ENCODE data around the gene ACBD6.

ACBD6 gene

GRCh38 chr1:180501865-180502360 is 464 bp downstream of the ACBD6 start:
- peak overlapping the region; percentile 98 for H2AFZ ChIP-seq (ENCODE audit: low read length)
- peaks cover 47% of the 10 kb centered on the region for H3K4me1 ChIP-seq (ENCODE audit: insufficient read depth, low read length, poor library complexity, severe bottlenecking)
- no peaks in the 10 kb centered on the region for H3F3A ChIP-seq (ENCODE audit: low read depth)
- H3K27me3 ChIP-seq (ENCODE audit: insufficient read depth, low read length, poor library complexity, severe bottlenecking) = no peaks in the 10 kb centered on the region
- peaks cover 54% of the 10 kb centered on the region for H3K79me2 ChIP-seq (ENCODE audit: insufficient read depth, low read length)
- peaks cover 45% of the 10 kb centered on the region for H4K20me1 ChIP-seq (ENCODE audit: insufficient read depth, low read length, poor library complexity, severe bottlenecking)
- peak overlapping the region; percentile 91 for H3K4me3 ChIP-seq (ENCODE audit: low read length, poor library complexity, severe bottlenecking)
- H3K4me2 ChIP-seq (ENCODE audit: low read depth, low read length, poor library complexity, severe bottlenecking) = peak overlapping the region; percentile 99
- H3K9me3 ChIP-seq (ENCODE audit: insufficient read depth, low read depth, low read length) = no peaks in the 10 kb centered on the region
- peak overlapping the region; percentile 91 for H3K9ac ChIP-seq (ENCODE audit: low read depth, low read length, poor library complexity, severe bottlenecking)
- TF ChIP-seq CTCF (conservative IDR thresholded peaks at IDR 0.05; ENCODE audit: low read length) = no peak
- TF ChIP-seq EZH2phosphoT487 (IDR thresholded peaks at IDR 0.05; ENCODE audit: borderline replicate concordance) = no peak
- no peaks in the 10 kb centered on the region for H3K9me2 ChIP-seq (replicated peaks; ENCODE audit: low read depth, low read length)
- H3K36me3 ChIP-seq (ENCODE audit: insufficient read depth, low read length) = no peaks in the 10 kb centered on the region

GRCh38 chr1:180500689-180501088 is 1.7 kb downstream of the ACBD6 start:
- no peaks in the 10 kb centered on the region for H3K36me3 ChIP-seq (ENCODE audit: insufficient read depth, low read length)
- TF ChIP-seq EZH2phosphoT487 (IDR thresholded peaks at IDR 0.05; ENCODE audit: borderline replicate concordance) (no peak), CTCF (conservative IDR thresholded peaks at IDR 0.05; ENCODE audit: low read length) (no peak)
- no peaks in the 10 kb centered on the region for H3K9me2 ChIP-seq (replicated peaks; ENCODE audit: low read depth, low read length)
- peak overlapping the region; percentile 91 for H3K4me3 ChIP-seq (ENCODE audit: low read length, poor library complexity, severe bottlenecking)
- no peaks in the 10 kb centered on the region for H3K9me3 ChIP-seq (ENCODE audit: insufficient read depth, low read depth, low read length)
- H3K4me1 ChIP-seq (ENCODE audit: insufficient read depth, low read length, poor library complexity, severe bottlenecking) = peaks cover 59% of the 10 kb centered on the region
- H2AFZ ChIP-seq (ENCODE audit: low read length) = no peak overlapping the region
- peak overlapping the region; percentile 99 for H3K4me2 ChIP-seq (ENCODE audit: low read depth, low read length, poor library complexity, severe bottlenecking)
- no peaks in the 10 kb centered on the region for H3K27me3 ChIP-seq (ENCODE audit: insufficient read depth, low read length, poor library complexity, severe bottlenecking)
- peak overlapping the region; percentile 91 for H3K9ac ChIP-seq (ENCODE audit: low read depth, low read length, poor library complexity, severe bottlenecking)
- peaks cover 52% of the 10 kb centered on the region for H4K20me1 ChIP-seq (ENCODE audit: insufficient read depth, low read length, poor library complexity, severe bottlenecking)
- peaks cover 65% of the 10 kb centered on the region for H3K79me2 ChIP-seq (ENCODE audit: insufficient read depth, low read length)
- no peaks in the 10 kb centered on the region; the same call in 1 of the 2 replicates for H3F3A ChIP-seq (ENCODE audit: low read depth)

- Histone ChIP-seq H3K27me3 (ENCODE audit: insufficient read depth, low read length, poor library complexity, severe bottlenecking) (no peaks in the 10 kb centered on the region), H3K9me2 (replicated peaks; ENCODE audit: low read depth, low read length) (no peaks in the 10 kb centered on the region), H3K36me3 (ENCODE audit: insufficient read depth, low read length) (peaks cover 5% of the 10 kb centered on the region; the same call in 1 of the 2 replicates), H2AFZ (ENCODE audit: low read length) (no peak overlapping the region), H3K4me1 (ENCODE audit: insufficient read depth, low read length, poor library complexity, severe bottlenecking) (peaks cover 78% of the 10 kb centered on the region), H3K79me2 (ENCODE audit: insufficient read depth, low read length) (peaks cover 78% of the 10 kb centered on the region), H3K9me3 (ENCODE audit: insufficient read depth, low read depth, low read length) (no peaks in the 10 kb centered on the region), H3K4me2 (ENCODE audit: low read depth, low read length, poor library complexity, severe bottlenecking) (peak overlapping the region; percentile 99), H4K20me1 (ENCODE audit: insufficient read depth, low read length, poor library complexity, severe bottlenecking) (peaks cover 59% of the 10 kb centered on the region), H3K9ac (ENCODE audit: low read depth, low read length, poor library complexity, severe bottlenecking) (peak overlapping the region; percentile 91), H3F3A (ENCODE audit: low read depth) (no peaks in the 10 kb centered on the region; the same call in 1 of the 2 replicates), H3K4me3 (ENCODE audit: low read length, poor library complexity, severe bottlenecking) (peak overlapping the region; percentile 91)
- TF ChIP-seq EZH2phosphoT487 (IDR thresholded peaks at IDR 0.05; ENCODE audit: borderline replicate concordance) (no peak), CTCF (conservative IDR thresholded peaks at IDR 0.05; ENCODE audit: low read length) (no peak)
These were observed 3.8 kb downstream of the ACBD6 start for GRCh38 chr1:180498594-180498993.
